Stomach (tissue), 4 donors: ENCODE results near the gene TNS3.

Experiments used
- CTCF ChIP-seq, 7 experiments: fragments of 450-650 bp in 4 of 7; fragments of 200-600 bp in 3 of 7; sonication (generic) in 3 of 7; IDR thresholded peaks; one replicate each; pipeline ENCODE4 v1.5.1; 2016 to 2019; ENCODE audit warnings: antibody characterized with exemption in 7 of 7, control low read depth in 2 of 7, mild to moderate bottlenecking in 1 of 7
- EP300 ChIP-seq: sonication (generic); formaldehyde crosslinking; IDR thresholded peaks from one replicate; pipeline ENCODE4 v1.6.1; 2017; ENCODE audit warnings: antibody characterized with exemption
- POLR2A ChIP-seq, 4 donors: fragments of 450-650 bp; IDR thresholded peaks; one replicate each; pipeline ENCODE4 v1.6.1; 2016; ENCODE audit warnings: antibody characterized with exemption in 4 of 4, control low read depth in 2 of 4, mild to moderate bottlenecking in 1 of 4, moderate library complexity in 1 of 4

GRCh38 chr7:47621347-47621746 lies 39.4 kb upstream of the TNS3 start:
- TF ChIP-seq CTCF (IDR thresholded peaks at IDR 0.05), result no peak
- no peak for TF ChIP-seq EP300
- TF ChIP-seq POLR2A (IDR thresholded peaks at IDR 0.05), result no peak
